H1 (cell line): Measurements from ENCODE around the gene DYNLT1.

Experiments
- EZH2 ChIP-seq: fragments of 200-600 bp; sonication (generic); IDR thresholded peaks from 2 replicates; pipeline ENCODE4 v1.7.1; 2012; ENCODE audit warnings: low read depth, mild to moderate bottlenecking, moderate library complexity, low read length, inconsistent platforms; ENCODE audit not compliant: severe bottlenecking
- GABPA ChIP-seq: IDR thresholded peaks from 2 replicates; pipeline ENCODE4 v1.6.1; 2011; ENCODE audit warnings: mild to moderate bottlenecking, low read length, moderate library complexity, borderline replicate concordance; ENCODE audit not compliant: insufficient read depth
- JUND ChIP-seq: IDR thresholded peaks from 2 replicates; pipeline ENCODE4 v1.6.1; 2011; ENCODE audit warnings: mild to moderate bottlenecking, improper control_type of control experiment, low read length
- PHF8 ChIP-seq: fragments of 200-600 bp; sonication (generic); conservative IDR thresholded peaks from 2 replicates; pipeline ENCODE4 v1.7.1; 2012; ENCODE audit warnings: low read depth, mild to moderate bottlenecking, inconsistent platforms, low read length, moderate library complexity
- POLR2A ChIP-seq, 2 experiments: IDR thresholded peaks; 1 replicate in 1 of 2; 2 replicates in 1 of 2; pipeline ENCODE4 v1.6.1; 2011; ENCODE audit warnings: low read depth in 2 of 2, low read length in 2 of 2, mild to moderate bottlenecking in 2 of 2; ENCODE audit errors: control extremely low read depth in 1 of 2
- POLR2AphosphoS5 ChIP-seq: IDR thresholded peaks from 2 replicates; pipeline ENCODE4 v1.6.1; 2011; ENCODE audit warnings: low read depth, low read length
- RAD21 ChIP-seq, 2 experiments: IDR thresholded peaks in 1 of 2; conservative IDR thresholded peaks in 1 of 2; 2 replicates each; pipeline ENCODE4 v1.6.1; 2011; ENCODE audit warnings: low read depth in 2 of 2, low read length in 2 of 2, improper control_type of control experiment in 1 of 2, inconsistent platforms in 1 of 2, mild to moderate bottlenecking in 1 of 2, moderate library complexity in 1 of 2
- TEAD4 ChIP-seq: IDR thresholded peaks from 2 replicates; pipeline ENCODE4 v1.6.1; 2012; ENCODE audit warnings: low read depth, low read length, inconsistent platforms, mixed read lengths
- TF ChIP-seq, protein P1 (sequence below): IDR thresholded peaks from 2 replicates; pipeline ENCODE4 v1.6.1; 2011; ENCODE audit warnings: low read depth, mild to moderate bottlenecking, low read length; ENCODE audit not compliant: insufficient read depth
- TF ChIP-seq, protein P2 (sequence below), 3 experiments: IDR thresholded peaks; 1 replicate in 2 of 3; 2 replicates in 1 of 3; pipeline versions ENCODE4 v1.5.1 to v1.6.1; 2011; ENCODE audit warnings: low read length in 3 of 3, mild to moderate bottlenecking in 3 of 3, inconsistent platforms in 2 of 3, low read depth in 1 of 3, moderate library complexity in 1 of 3; ENCODE audit not compliant: insufficient read depth in 1 of 3; ENCODE audit errors: control extremely low read depth in 1 of 3
- TF ChIP-seq, protein P3 (sequence below): IDR thresholded peaks from 2 replicates; pipeline ENCODE4 v1.6.1; 2012; ENCODE audit warnings: inconsistent platforms
- TF ChIP-seq, protein P4 (sequence below): IDR thresholded peaks from 2 replicates; pipeline ENCODE4 v1.6.1; 2011; ENCODE audit warnings: low read length, improper control_type of control experiment

DNA sequence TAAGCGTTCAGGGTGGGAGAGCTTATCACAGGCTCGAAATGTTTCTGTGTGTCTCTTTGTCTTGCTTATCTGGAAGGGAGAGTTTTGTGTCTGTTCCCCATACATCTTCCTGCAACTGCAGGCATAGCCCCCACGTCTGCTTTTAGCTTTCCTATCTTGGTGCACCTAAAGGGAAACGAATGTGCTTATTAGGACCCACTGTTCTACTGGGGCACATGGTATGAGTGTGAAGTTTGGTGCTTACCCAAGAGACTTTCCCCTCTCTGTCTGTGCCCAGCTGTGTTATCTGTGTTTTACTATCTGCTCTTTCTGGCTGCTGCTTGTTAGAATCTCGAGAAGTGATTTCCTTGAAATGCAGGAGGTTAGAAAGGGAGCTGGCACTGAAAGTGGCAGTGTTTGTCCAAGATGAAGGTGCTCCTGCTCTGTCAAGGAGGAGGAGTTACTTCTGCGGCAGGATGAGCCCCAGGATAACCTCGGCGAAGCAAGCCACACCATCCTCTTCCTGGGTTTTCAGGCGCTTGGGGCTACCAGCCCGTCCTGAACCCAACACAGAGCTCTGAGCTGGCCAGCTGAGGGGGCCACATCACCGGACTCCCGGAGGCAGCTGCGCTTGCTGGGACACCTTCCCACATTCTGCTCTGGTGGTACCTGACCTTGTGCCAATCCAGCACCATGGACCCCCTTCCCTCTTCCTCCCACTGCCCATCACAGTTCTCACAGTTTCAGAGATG is 23.4 kb downstream of the DYNLT1 start:
- TF ChIP-seq, protein P1, sequence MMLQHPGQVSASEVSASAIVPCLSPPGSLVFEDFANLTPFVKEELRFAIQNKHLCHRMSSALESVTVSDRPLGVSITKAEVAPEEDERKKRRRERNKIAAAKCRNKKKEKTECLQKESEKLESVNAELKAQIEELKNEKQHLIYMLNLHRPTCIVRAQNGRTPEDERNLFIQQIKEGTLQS: no peak
- TF ChIP-seq TEAD4 (no peak), GABPA (no peak), EZH2 (no peak), POLR2A (IDR thresholded peaks at IDR 0.05; ENCODE audit: control extremely low read depth in 1 of 2, low read depth in 2 of 2, low read length in 2 of 2) (no peak), JUND (no peak), RAD21 (IDR thresholded peaks at IDR 0.05 in 1 of 2, conservative IDR thresholded peaks at IDR 0.05 in 1 of 2; ENCODE audit: low read depth in 2 of 2, low read length in 2 of 2) (no peak), POLR2AphosphoS5 (no peak), PHF8 (no peak)
- TF ChIP-seq, protein P2, sequence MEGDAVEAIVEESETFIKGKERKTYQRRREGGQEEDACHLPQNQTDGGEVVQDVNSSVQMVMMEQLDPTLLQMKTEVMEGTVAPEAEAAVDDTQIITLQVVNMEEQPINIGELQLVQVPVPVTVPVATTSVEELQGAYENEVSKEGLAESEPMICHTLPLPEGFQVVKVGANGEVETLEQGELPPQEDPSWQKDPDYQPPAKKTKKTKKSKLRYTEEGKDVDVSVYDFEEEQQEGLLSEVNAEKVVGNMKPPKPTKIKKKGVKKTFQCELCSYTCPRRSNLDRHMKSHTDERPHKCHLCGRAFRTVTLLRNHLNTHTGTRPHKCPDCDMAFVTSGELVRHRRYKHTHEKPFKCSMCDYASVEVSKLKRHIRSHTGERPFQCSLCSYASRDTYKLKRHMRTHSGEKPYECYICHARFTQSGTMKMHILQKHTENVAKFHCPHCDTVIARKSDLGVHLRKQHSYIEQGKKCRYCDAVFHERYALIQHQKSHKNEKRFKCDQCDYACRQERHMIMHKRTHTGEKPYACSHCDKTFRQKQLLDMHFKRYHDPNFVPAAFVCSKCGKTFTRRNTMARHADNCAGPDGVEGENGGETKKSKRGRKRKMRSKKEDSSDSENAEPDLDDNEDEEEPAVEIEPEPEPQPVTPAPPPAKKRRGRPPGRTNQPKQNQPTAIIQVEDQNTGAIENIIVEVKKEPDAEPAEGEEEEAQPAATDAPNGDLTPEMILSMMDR (IDR thresholded peaks at IDR 0.05; ENCODE audit: control extremely low read depth in 1 of 3, insufficient read depth in 1 of 3, low read depth in 1 of 3, low read length in 3 of 3): no peak
- TF ChIP-seq, protein P3, sequence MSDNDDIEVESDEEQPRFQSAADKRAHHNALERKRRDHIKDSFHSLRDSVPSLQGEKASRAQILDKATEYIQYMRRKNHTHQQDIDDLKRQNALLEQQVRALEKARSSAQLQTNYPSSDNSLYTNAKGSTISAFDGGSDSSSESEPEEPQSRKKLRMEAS: no peak
- TF ChIP-seq, protein P4, sequence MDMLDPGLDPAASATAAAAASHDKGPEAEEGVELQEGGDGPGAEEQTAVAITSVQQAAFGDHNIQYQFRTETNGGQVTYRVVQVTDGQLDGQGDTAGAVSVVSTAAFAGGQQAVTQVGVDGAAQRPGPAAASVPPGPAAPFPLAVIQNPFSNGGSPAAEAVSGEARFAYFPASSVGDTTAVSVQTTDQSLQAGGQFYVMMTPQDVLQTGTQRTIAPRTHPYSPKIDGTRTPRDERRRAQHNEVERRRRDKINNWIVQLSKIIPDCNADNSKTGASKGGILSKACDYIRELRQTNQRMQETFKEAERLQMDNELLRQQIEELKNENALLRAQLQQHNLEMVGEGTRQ: no peak
